Activated naive CD8-positive, alpha-beta T cell (primary cell): Measurements from ENCODE around the gene NCDN.
A peak's percentile ranks its signal among the peaks of the same experiment; 100 is the strongest.

Experiments used
- H3K27ac Mint-ChIP-seq: one replicate; pipeline ENCODE4 v1.8.0; 2021; ENCODE audit warnings: mixed read lengths
- H3K27me3 Mint-ChIP-seq: one replicate; pipeline ENCODE4 v1.8.0; 2021; ENCODE audit warnings: mixed read lengths
- H3K36me3 Mint-ChIP-seq: one replicate; pipeline ENCODE4 v1.8.0; 2021; ENCODE audit warnings: mixed read lengths
- H3K4me1 Mint-ChIP-seq: one replicate; pipeline ENCODE4 v1.8.0; 2021; ENCODE audit warnings: low read depth, mixed read lengths
- H3K4me3 Mint-ChIP-seq: one replicate; pipeline ENCODE4 v1.8.0; 2021; ENCODE audit warnings: mild to moderate bottlenecking, mixed read lengths
- H3K9me3 Mint-ChIP-seq: one replicate; pipeline ENCODE4 v1.8.0; 2021; ENCODE audit warnings: low read depth, mixed read lengths

The NCDN gene

GRCh38 chr1:35588197-35588910 lies 30.8 kb downstream of the NCDN start:
- H3K9me3 Mint-ChIP-seq, result no peaks in the 10 kb centered on the region
- no peaks in the 10 kb centered on the region for H3K27me3 Mint-ChIP-seq
- peaks cover 11% of the 10 kb centered on the region for H3K4me1 Mint-ChIP-seq
- H3K27ac Mint-ChIP-seq, result no peak overlapping the region
- H3K4me3 Mint-ChIP-seq, result no peak overlapping the region
- peaks cover 7% of the 10 kb centered on the region for H3K36me3 Mint-ChIP-seq

DNA sequence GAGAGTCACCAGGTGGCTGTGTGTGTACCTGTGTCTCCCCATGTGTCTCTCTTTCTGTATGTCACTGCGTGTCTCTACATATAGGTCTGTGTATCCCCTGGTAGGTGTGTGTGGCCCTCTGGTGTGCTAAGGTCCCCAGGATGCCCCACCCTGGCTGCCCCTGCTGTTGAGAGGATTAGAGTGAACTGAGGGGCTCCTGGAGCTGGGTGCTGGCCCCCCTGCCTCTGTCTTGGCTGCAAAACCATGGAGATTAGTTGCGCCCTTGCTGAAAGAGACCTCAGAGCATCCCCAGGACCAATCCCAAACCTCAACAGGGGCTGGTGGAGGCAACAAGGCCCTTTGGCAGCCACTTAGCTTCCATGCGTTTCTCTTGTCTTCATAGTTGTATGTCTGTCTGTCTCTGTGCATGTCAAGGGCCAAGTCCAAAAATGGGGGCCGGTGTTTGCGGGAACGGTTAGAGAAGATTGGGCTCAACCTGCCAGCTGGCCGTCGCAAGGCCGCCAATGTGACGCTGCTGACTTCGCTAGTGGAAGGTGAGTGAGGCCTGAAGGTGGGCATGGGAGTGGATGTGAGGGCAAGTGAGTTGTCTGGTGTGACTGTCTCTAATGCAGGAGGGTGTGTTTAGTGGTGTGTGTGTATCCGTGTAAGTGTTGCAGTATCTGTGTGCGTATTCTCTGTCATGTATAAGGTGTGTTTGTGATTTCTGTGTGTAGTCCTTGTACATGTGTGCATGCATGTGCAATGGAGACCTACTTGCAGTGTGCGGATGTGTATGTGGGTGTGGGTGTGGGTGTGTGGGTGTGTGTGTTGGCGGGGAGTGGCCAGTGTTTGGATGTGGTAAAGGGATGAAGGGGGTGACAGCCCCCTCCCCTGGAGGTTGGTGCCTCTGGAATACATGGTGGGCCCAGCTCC lies 32.2 kb downstream of the NCDN start:
- Mint-ChIP-seq H3K36me3 (peaks cover 7% of the 10 kb centered on the region), H3K4me1 (peaks cover 17% of the 10 kb centered on the region), H3K9me3 (no peaks in the 10 kb centered on the region), H3K27ac (no peak overlapping the region), H3K4me3 (no peak overlapping the region), H3K27me3 (no peaks in the 10 kb centered on the region)

DNA sequence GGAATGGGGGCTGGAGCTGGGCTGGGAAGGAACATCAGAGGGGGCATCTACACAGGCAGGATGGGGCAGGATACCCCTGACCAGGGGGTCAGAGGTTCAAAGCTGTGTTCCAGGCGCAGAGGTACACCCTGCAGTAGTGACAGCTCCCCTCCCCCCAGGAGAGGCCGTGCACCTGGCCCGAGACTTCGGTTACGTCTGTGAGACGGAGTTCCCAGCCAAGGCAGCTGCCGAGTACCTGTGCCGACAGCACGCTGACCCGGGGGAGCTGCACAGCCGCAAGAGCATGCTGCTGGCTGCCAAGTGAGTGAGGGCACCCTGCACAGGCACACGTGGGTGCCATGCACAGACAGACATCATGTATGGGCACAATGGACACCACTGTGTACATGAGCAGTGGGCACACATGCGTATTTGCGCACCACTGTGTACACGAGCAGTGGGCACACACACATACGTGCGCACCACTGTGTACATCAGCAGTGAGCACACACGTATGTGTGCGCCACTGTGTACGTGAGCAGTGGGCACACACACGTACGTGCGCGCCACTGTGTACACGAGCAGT lies 33.0 kb downstream of the NCDN start:
- no peaks in the 10 kb centered on the region for H3K27me3 Mint-ChIP-seq
- H3K36me3 Mint-ChIP-seq, result peaks cover 7% of the 10 kb centered on the region
- no peak overlapping the region for H3K4me3 Mint-ChIP-seq
- no peaks in the 10 kb centered on the region for H3K9me3 Mint-ChIP-seq
- no peak overlapping the region for H3K27ac Mint-ChIP-seq
- H3K4me1 Mint-ChIP-seq, result peaks cover 17% of the 10 kb centered on the region

GRCh38 chr1:35591211-35591610 lies 33.6 kb downstream of the NCDN start:
- Mint-ChIP-seq H3K27ac (no peak overlapping the region), H3K4me3 (no peak overlapping the region), H3K36me3 (peaks cover 13% of the 10 kb centered on the region), H3K9me3 (no peaks in the 10 kb centered on the region), H3K27me3 (no peaks in the 10 kb centered on the region), H3K4me1 (peaks cover 17% of the 10 kb centered on the region)

DNA sequence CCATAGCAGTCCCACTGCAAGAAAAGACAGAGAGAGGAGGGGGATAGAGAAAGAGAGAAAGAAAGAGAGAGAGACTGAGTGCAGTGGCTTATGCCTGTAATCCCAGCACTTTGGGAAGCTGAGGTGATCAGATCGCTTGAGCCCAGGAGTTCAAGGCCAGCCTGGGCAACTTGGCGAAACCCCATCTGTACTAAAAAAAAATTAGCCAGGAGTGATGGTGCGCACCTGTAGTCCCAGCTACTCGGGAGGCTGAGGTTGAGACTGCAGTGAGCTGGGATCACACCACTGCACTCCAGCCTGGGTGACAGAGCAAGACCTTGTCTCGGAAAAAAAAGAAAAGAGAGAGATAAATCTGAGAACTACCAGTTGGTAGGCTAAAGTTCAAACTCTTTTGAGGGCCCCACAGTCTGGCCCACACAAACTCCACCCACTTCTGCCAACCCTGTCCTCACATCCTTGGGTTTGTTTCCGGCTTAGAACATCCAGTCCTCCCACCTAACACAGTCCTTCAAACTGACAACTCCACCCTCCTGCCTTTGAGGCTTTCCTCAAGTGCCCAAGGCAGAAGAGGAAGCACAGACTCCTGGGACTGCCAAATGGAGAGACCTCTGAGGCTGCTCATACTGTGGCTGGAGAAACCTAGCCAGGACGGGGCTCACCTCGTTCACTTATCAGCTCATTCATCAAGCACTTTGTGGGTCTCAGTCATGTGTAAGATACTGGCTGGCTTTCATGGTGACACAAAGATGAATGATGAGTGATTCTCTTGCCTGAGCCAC lies 35.6 kb downstream of the NCDN start:
- H3K9me3 Mint-ChIP-seq, result no peaks in the 10 kb centered on the region
- H3K4me3 Mint-ChIP-seq, result no peak overlapping the region
- H3K27ac Mint-ChIP-seq, result peak overlapping the region; percentile 61
- peaks cover 13% of the 10 kb centered on the region for H3K36me3 Mint-ChIP-seq
- H3K4me1 Mint-ChIP-seq, result peaks cover 17% of the 10 kb centered on the region
- no peaks in the 10 kb centered on the region for H3K27me3 Mint-ChIP-seq

DNA sequence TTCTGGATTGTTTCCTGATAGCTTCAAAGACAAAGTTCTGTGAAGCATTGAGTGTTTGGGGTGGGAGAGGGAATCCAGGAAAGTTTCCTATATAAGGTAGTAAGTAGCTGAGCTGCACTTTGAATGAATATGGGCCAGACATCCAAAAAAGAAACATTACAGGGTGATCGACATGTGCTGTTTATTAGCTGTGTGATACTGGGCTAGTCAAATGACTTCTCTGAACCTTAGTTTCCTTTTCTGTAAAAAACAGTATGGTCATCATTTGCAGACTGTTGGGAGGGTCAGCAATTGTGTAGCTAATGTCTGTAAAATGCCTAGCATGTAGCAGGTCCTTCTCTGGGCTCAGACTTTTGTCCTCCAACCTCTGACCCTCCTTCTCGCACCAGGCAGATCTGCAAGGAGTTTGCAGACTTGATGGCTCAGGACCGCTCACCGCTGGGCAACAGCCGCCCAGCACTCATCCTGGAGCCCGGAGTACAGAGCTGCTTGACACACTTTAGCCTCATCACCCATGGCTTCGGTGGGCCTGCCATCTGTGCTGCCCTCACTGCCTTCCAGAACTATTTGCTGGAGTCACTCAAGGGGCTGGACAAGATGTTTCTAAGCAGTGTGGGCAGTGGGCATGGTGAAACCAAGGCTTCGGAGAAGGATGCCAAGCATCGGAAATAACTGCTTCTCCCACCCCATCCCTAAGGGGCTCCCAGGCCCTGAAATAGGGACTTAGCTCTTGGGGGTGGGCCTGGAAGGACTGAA lies 36.6 kb downstream of the NCDN start:
- Mint-ChIP-seq H3K27me3 (no peaks in the 10 kb centered on the region), H3K9me3 (no peaks in the 10 kb centered on the region), H3K4me1 (peaks cover 17% of the 10 kb centered on the region), H3K36me3 (peaks cover 13% of the 10 kb centered on the region), H3K4me3 (no peak overlapping the region), H3K27ac (no peak overlapping the region)

DNA sequence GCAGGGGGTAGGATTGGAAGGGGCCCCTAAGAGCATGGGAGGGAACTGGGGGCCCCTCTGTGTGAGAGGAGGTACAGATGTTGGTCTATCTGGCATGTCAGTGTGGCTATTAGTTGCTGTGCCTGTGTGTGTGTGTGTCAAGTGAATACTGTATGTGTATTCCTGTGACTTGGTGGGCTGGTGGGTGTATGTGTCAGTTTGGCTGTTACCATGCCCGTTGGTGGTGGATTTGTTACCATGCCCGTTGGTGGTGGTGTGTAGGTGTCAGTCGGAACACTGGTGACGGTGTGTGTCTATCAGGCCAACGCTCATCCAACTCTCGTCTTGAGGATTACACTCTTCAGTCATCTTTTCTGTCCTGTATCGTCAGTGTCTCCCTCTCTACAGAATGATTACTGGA lies 38.1 kb downstream of the NCDN start:
- H3K9me3 Mint-ChIP-seq, result no peaks in the 10 kb centered on the region
- no peak overlapping the region for H3K4me3 Mint-ChIP-seq
- H3K4me1 Mint-ChIP-seq, result peaks cover 17% of the 10 kb centered on the region
- H3K27me3 Mint-ChIP-seq, result no peaks in the 10 kb centered on the region
- no peak overlapping the region for H3K27ac Mint-ChIP-seq
- peaks cover 9% of the 10 kb centered on the region for H3K36me3 Mint-ChIP-seq

- Mint-ChIP-seq H3K27me3 (no peaks in the 10 kb centered on the region), H3K4me1 (peaks cover 11% of the 10 kb centered on the region), H3K36me3 (peaks cover 6% of the 10 kb centered on the region), H3K4me3 (no peak overlapping the region), H3K27ac (no peak overlapping the region), H3K9me3 (no peaks in the 10 kb centered on the region)
Measured at GRCh38 chr1:35597870-35598269, 40.3 kb downstream of the NCDN start.

DNA sequence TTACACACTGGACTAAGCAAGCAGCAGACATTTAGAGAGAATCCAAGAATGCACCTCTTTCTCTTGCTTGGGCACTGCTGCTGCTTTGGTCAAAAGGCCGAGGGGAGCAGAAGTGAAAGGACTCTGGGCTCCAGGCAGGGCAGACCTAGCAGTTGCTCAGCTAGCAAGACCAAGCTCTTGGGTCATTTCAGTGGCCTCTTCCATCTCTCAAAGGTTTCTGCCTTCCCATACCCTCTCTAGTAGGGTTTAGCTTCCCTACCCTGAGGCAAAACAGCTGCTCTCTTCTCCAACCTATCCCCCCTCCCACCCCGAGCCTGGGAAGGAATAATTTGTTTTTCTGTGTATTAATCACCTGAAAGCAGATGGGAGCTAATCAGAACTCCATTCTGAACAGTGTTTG lies 41.3 kb downstream of the NCDN start:
- Mint-ChIP-seq H3K9me3 (no peaks in the 10 kb centered on the region), H3K27ac (no peak overlapping the region), H3K4me1 (peaks cover under 1% of the 10 kb centered on the region), H3K27me3 (no peaks in the 10 kb centered on the region), H3K36me3 (peaks cover 6% of the 10 kb centered on the region), H3K4me3 (no peak overlapping the region)

- Mint-ChIP-seq H3K9me3 (no peaks in the 10 kb centered on the region), H3K4me1 (no peaks in the 10 kb centered on the region), H3K4me3 (no peak overlapping the region), H3K36me3 (peaks cover 6% of the 10 kb centered on the region), H3K27me3 (no peaks in the 10 kb centered on the region), H3K27ac (no peak overlapping the region)
Measured at GRCh38 chr1:35599411-35599810, 41.8 kb downstream of the NCDN start.

- no peak overlapping the region for H3K27ac Mint-ChIP-seq
- peaks cover 6% of the 10 kb centered on the region for H3K36me3 Mint-ChIP-seq
- no peak overlapping the region for H3K4me3 Mint-ChIP-seq
- no peaks in the 10 kb centered on the region for H3K4me1 Mint-ChIP-seq
- H3K27me3 Mint-ChIP-seq, result no peaks in the 10 kb centered on the region
- no peaks in the 10 kb centered on the region for H3K9me3 Mint-ChIP-seq
Measured at GRCh38 chr1:35600593-35600992, 43.0 kb downstream of the NCDN start.

GRCh38 chr1:35603468-35603867 lies 45.9 kb downstream of the NCDN start:
- H3K27me3 Mint-ChIP-seq, result no peaks in the 10 kb centered on the region
- no peaks in the 10 kb centered on the region for H3K9me3 Mint-ChIP-seq
- H3K36me3 Mint-ChIP-seq, result peaks cover 10% of the 10 kb centered on the region
- H3K27ac Mint-ChIP-seq, result no peak overlapping the region
- peaks cover 13% of the 10 kb centered on the region for H3K4me1 Mint-ChIP-seq
- H3K4me3 Mint-ChIP-seq, result no peak overlapping the region

DNA sequence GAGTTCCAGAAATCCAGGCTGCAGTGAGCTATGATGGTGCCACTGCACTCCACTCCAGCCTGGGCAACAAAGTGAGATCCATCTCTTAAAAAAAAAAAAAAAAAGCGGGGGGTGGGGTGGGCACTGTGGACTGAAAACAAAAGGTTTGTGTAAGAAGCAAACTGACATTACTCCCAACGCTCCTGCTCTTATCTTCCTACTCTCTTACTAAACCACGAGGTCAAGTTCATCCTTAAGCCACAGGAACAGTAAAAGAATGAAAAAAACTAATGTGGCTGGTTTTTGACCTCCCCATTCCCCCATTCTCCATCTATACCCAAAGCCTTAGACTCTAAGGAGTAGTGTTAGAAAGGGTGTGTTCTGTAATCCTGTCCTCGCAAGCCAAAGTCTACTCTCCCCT lies 46.3 kb downstream of the NCDN start:
- H3K27ac Mint-ChIP-seq, result no peak overlapping the region
- H3K36me3 Mint-ChIP-seq, result peaks cover 11% of the 10 kb centered on the region
- no peak overlapping the region for H3K4me3 Mint-ChIP-seq
- no peaks in the 10 kb centered on the region for H3K9me3 Mint-ChIP-seq
- H3K27me3 Mint-ChIP-seq, result no peaks in the 10 kb centered on the region
- H3K4me1 Mint-ChIP-seq, result peaks cover 13% of the 10 kb centered on the region
